GM13977 (cell line): ENCODE data around the gene DNAH2.

Experiments
- DNase-seq: peaks from one replicate; pipeline ENCODE4 v3.0.0; 2012; ENCODE audit warnings: low spot score
- in situ Hi-C: fragments of 300-500 bp; cut with MboI; formaldehyde crosslinking; loops from one replicate; pipeline ENCODE4 v1.12.0; 2022; ENCODE audit warnings: low sequenced_read_pairs, low pct_unique_long_range_greater_than_20kb, mixed read lengths, inconsistent platforms; ENCODE audit not compliant: unreplicated experiment
- TF ChIP-seq, protein P1 (sequence below): IDR thresholded peaks from 2 replicates; pipeline ENCODE4 v1.5.1; 2012; ENCODE audit warnings: mild to moderate bottlenecking, control low read depth; ENCODE audit not compliant: insufficient read depth; ENCODE audit errors: extremely low read depth, missing control alignments

The DNAH2 gene

DNA sequence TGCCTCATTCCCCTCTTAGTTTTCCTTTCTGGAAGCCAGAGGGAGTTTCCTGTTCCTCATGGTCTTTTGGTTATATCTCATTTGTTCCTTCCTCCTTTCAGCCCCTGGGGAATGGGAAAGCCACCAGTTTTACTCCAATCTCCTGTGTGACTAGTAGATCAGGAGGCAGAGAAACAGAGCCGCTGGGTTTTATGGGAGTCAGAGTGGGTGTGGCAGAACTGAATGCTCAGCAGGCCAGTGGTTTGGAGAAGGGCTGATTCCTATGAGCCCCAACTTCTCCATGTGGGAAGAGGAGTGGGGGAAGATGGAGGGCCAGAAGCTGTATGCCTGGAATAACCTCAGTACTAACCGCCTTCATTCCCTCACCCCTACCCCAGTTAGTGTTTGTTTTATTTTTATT lies 4.1 kb downstream of the DNAH2 start:
- no peak for DNase-seq
- TF ChIP-seq, protein P1, sequence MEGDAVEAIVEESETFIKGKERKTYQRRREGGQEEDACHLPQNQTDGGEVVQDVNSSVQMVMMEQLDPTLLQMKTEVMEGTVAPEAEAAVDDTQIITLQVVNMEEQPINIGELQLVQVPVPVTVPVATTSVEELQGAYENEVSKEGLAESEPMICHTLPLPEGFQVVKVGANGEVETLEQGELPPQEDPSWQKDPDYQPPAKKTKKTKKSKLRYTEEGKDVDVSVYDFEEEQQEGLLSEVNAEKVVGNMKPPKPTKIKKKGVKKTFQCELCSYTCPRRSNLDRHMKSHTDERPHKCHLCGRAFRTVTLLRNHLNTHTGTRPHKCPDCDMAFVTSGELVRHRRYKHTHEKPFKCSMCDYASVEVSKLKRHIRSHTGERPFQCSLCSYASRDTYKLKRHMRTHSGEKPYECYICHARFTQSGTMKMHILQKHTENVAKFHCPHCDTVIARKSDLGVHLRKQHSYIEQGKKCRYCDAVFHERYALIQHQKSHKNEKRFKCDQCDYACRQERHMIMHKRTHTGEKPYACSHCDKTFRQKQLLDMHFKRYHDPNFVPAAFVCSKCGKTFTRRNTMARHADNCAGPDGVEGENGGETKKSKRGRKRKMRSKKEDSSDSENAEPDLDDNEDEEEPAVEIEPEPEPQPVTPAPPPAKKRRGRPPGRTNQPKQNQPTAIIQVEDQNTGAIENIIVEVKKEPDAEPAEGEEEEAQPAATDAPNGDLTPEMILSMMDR: no peak
- in situ Hi-C loops: no loop called here

DNA sequence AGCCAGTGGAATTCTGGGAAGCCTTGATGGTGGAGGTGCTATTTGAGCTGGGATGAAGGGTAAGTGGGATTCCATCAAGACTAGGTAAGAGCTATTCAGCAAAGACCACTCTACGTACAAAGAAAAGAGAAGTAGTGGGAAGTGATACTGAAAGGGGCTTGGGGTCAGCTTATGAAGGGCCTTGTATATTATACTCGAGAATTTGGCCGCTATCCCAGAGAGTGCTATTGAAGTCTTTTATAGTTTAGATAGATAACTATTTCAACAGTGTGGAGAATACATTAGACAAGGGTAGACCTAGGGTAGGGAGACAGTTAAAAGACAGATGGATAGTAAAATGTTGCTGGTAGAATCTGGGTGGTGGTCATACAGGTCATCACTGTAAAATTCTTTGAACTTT lies 10.3 kb downstream of the DNAH2 start:
- no peak for DNase-seq
- in situ Hi-C loops: no loop called here

DNA sequence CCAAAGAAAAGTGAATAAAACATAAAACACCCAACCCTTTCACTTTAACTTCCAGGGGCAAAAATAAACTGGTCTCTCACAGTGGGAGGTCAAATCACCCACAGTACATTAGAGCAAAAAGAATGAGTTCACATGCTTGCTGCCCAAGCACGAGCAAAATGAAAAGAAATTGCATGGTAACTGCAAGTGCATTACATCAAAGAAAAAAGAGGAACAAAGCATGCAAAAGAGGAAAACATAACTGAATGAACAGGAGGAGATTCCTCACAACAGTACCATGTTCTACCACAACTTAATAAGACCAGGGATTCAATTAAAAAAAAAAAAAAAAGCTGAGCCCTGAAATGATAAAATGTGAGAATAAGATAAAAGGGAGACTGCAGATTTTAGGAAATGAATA lies 12.3 kb downstream of the DNAH2 start:
- TF ChIP-seq, protein P1: no peak
- DNase-seq: no peak
- in situ Hi-C loops: no loop called here

More for the DNA sequence above, 10.3 kb downstream of the DNAH2 start:
- TF ChIP-seq, protein P1: no peak

DNA sequence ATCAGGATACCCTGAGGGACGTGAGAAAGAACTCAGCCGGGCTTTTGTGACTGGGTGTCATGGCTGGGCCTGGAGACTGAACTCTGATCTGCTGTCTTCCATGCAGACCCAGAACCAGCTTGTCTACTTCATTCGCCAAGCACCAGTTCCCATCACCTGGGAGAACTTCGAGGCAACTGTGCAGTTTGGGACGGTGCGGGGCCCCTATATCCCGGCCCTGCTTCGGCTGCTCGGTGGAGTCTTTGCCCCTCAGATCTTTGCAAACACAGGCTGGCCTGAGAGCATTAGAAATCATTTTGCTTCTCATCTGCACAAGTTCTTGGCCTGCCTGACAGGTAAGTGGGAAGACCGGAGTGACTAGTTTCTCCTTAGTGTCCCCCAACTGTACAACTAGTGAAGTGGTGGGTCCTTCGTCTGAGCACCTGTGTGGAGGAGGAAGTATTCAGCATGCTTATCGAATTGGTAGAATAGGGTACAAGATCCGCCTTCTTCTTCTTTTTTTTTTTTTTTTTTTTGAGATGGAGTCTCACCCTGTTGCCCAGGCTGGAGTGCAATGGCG lies 15.5 kb downstream of the DNAH2 start:
- DNase-seq: no peak
- TF ChIP-seq, protein P1: no peak
- in situ Hi-C loops: no loop called here

DNA sequence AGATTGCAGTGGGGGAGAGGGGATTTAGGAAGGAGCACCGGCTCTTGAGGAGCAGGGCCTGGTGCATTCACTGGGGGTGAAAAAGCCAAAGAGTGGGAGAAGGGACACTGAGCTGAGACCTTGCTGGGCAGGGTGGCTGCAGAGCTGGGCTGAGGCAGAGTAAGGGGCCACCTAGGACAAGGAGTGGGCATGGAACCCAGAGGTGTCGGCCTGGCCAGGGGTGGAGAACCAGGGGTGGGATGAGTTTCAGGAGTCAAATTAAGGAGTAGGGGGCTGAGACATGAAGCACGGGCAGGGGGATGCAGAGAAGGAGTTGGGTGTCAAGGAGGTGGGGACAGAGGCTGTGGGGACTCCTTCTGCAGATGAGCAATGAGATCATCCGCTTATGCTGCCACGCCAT lies 20.1 kb downstream of the DNAH2 start:
- DNase-seq: no peak
- in situ Hi-C loops: no loop called here
- TF ChIP-seq, protein P1: no peak

DNA sequence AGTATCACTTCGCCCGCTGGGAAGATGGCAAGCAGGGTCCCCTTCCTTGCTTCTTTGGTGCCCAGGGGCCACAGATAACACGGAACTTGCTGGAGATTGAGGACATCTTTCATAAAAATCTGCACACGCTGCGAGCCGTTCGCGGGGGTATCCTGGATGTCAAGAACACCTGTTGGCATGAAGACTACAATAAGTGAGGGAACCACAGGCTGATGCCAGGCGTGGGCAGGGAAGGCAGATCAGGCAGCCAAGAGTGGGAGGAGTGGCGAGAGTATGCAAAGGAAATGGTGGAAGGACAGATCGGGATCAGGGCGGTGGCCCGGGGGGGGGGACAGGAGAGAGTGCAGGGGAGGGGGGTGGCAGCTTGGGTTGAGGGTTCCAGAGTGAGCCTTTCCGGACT lies 22.2 kb downstream of the DNAH2 start:
- TF ChIP-seq, protein P1: no peak
- DNase-seq: no peak
- in situ Hi-C loops: no loop called here
